Astrocyte (in vitro differentiated cells and primary cell): ENCODE results near the gene KIF1B. TPM values are rescaled to one million over a fixed set of nuclear protein-coding genes. Genes with fewer than 3 reads are reported as not detected.

ENCODE experiments used
- DNase-seq: peaks from one replicate; pipeline ENCODE4 v3.0.0-alpha.2; 2010; ENCODE audit warnings: low read depth
- FAIRE-seq: peaks from 2 replicates; lab custom pipeline; 2011; peaks lifted over from hg19 to GRCh38; lab: Jason Lieb, UNC
- H2AFZ ChIP-seq: 2 replicates; pipeline ENCODE4 v1.6.0; 2012; ENCODE audit warnings: low read depth, low read length, inconsistent platforms
- H3K27ac ChIP-seq: 2 replicates; pipeline ENCODE4 v1.5.1; 2011; ENCODE audit warnings: low read depth, low read length, inconsistent platforms
- H3K27me3 ChIP-seq: 2 replicates; pipeline ENCODE4 v1.6.0; 2011; ENCODE audit warnings: low read length, inconsistent platforms; ENCODE audit not compliant: insufficient read depth
- H3K36me3 ChIP-seq: 2 replicates; pipeline ENCODE4 v1.5.1; 2011; ENCODE audit warnings: low read length, inconsistent platforms; ENCODE audit not compliant: insufficient read depth
- H3K4me1 ChIP-seq: 2 replicates; pipeline ENCODE4 v1.5.1; 2011; ENCODE audit warnings: low read length, inconsistent platforms; ENCODE audit not compliant: insufficient read depth
- H3K4me2 ChIP-seq: 2 replicates; pipeline ENCODE4 v1.6.0; 2012; ENCODE audit warnings: low read length, inconsistent platforms
- H3K4me3 ChIP-seq: 2 replicates; pipeline ENCODE4 v1.5.1; 2011; ENCODE audit warnings: low read depth, mild to moderate bottlenecking, low read length, inconsistent platforms; ENCODE audit not compliant: insufficient read depth
- H3K79me2 ChIP-seq: 2 replicates; pipeline ENCODE4 v1.6.0; 2012; ENCODE audit warnings: mild to moderate bottlenecking, low read length, inconsistent platforms; ENCODE audit not compliant: insufficient read depth
- H3K9ac ChIP-seq: 2 replicates; pipeline ENCODE4 v1.6.0; 2012; ENCODE audit warnings: mild to moderate bottlenecking, low read length, inconsistent platforms
- H3K9me3 ChIP-seq: 2 replicates; pipeline ENCODE4 v1.5.1; 2012; ENCODE audit warnings: low read depth, mild to moderate bottlenecking, low read length, inconsistent platforms; ENCODE audit not compliant: insufficient read depth
- H4K20me1 ChIP-seq: 2 replicates; pipeline ENCODE4 v1.6.0; 2012; ENCODE audit warnings: low read length, inconsistent platforms; ENCODE audit not compliant: insufficient read depth
- H3K27ac Mint-ChIP-seq: one replicate; pipeline ENCODE4 v1.8.0; 2021; ENCODE audit warnings: mild to moderate bottlenecking, mixed read lengths; ENCODE audit not compliant: unreplicated experiment
- H3K27me3 Mint-ChIP-seq: one replicate; pipeline ENCODE4 v1.8.0; 2021; ENCODE audit warnings: low read depth, mixed read lengths; ENCODE audit not compliant: unreplicated experiment
- H3K36me3 Mint-ChIP-seq: one replicate; pipeline ENCODE4 v1.8.0; 2021; ENCODE audit warnings: low read depth, mixed read lengths; ENCODE audit not compliant: unreplicated experiment
- H3K4me1 Mint-ChIP-seq: one replicate; pipeline ENCODE4 v1.8.0; 2021; ENCODE audit warnings: low read depth, mixed read lengths; ENCODE audit not compliant: unreplicated experiment
- H3K4me3 Mint-ChIP-seq: one replicate; pipeline ENCODE4 v1.8.0; 2021; ENCODE audit warnings: mild to moderate bottlenecking, moderate library complexity, mixed read lengths; ENCODE audit not compliant: unreplicated experiment
- H3K9me3 Mint-ChIP-seq: one replicate; pipeline ENCODE4 v1.8.0; 2021; ENCODE audit warnings: mild to moderate bottlenecking, mixed read lengths; ENCODE audit not compliant: unreplicated experiment
- EZH2 ChIP-seq: IDR thresholded peaks from 2 replicates; pipeline ENCODE4 v1.6.1; 2012; ENCODE audit warnings: mild to moderate bottlenecking, low read length, inconsistent platforms; ENCODE audit not compliant: insufficient read depth
- total RNA-seq: library from RNA; stranded (reverse); gene quantifications from 2 replicates; pipeline ENCODE4 v1.2.1, GENCODE V29; 2021
- TF ChIP-seq, protein P1 (sequence below): IDR thresholded peaks from 2 replicates; pipeline ENCODE4 v1.5.1; 2011; ENCODE audit warnings: low read depth, mild to moderate bottlenecking, inconsistent platforms, low read length, moderate library complexity; ENCODE audit not compliant: insufficient read depth

Gene KIF1B
- total RNA-seq, 1 donor from 2014 or later: 75.9 TPM

DNA sequence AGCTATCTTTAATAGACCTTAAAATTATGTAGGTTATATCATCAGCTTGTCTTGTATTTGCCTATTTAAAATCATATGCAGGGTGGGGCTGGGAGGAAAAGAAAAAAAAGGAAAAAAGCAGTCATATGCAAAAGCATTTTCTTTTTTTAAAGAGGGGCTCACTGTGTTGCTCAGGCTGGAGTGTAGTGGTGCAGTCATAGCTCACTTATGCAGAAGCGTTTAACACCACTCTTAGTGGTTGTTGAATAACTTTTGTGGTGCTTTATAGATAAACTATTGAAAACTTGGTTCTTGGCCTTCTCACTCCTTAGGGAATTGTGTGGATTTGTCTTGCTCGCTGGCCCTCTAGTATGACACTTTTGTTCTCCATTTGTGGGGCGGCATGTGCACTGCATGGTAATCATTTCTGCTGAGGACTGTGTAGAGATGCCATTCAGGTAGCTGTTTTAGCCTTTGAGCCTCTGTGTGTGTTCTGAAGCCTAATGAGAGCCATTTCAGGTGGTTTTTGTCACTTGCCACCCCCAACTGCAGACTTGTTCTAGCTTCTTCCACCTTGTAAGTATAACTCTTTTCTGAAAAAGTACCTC, 77.8 kb downstream of the KIF1B start:
- FAIRE-seq (no peak), DNase-seq (no peak)
- peaks cover 19% of the 10 kb centered on the region for H3K36me3 Mint-ChIP-seq
- H3K27ac Mint-ChIP-seq: no peak overlapping the region
- no peak overlapping the region for H3K9ac ChIP-seq
- peaks cover 4% of the 10 kb centered on the region for H3K4me1 ChIP-seq
- no peaks in the 10 kb centered on the region for H3K27me3 Mint-ChIP-seq
- H3K9me3 Mint-ChIP-seq: no peaks in the 10 kb centered on the region
- no peak overlapping the region for H2AFZ ChIP-seq
- H3K79me2 ChIP-seq: peaks cover 15% of the 10 kb centered on the region
- no peak overlapping the region for H3K4me3 Mint-ChIP-seq
- H3K4me3 ChIP-seq: no peak overlapping the region
- H3K27ac ChIP-seq: no peak overlapping the region
- no peaks in the 10 kb centered on the region for H3K27me3 ChIP-seq
- H3K4me1 Mint-ChIP-seq: peaks cover 4% of the 10 kb centered on the region
- peaks cover 29% of the 10 kb centered on the region for H4K20me1 ChIP-seq
- peaks cover 36% of the 10 kb centered on the region for H3K36me3 ChIP-seq
- H3K4me2 ChIP-seq: no peak overlapping the region
- no peak for TF ChIP-seq EZH2
- TF ChIP-seq, protein P1, sequence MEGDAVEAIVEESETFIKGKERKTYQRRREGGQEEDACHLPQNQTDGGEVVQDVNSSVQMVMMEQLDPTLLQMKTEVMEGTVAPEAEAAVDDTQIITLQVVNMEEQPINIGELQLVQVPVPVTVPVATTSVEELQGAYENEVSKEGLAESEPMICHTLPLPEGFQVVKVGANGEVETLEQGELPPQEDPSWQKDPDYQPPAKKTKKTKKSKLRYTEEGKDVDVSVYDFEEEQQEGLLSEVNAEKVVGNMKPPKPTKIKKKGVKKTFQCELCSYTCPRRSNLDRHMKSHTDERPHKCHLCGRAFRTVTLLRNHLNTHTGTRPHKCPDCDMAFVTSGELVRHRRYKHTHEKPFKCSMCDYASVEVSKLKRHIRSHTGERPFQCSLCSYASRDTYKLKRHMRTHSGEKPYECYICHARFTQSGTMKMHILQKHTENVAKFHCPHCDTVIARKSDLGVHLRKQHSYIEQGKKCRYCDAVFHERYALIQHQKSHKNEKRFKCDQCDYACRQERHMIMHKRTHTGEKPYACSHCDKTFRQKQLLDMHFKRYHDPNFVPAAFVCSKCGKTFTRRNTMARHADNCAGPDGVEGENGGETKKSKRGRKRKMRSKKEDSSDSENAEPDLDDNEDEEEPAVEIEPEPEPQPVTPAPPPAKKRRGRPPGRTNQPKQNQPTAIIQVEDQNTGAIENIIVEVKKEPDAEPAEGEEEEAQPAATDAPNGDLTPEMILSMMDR: no peak
- no peaks in the 10 kb centered on the region for H3K9me3 ChIP-seq

DNA sequence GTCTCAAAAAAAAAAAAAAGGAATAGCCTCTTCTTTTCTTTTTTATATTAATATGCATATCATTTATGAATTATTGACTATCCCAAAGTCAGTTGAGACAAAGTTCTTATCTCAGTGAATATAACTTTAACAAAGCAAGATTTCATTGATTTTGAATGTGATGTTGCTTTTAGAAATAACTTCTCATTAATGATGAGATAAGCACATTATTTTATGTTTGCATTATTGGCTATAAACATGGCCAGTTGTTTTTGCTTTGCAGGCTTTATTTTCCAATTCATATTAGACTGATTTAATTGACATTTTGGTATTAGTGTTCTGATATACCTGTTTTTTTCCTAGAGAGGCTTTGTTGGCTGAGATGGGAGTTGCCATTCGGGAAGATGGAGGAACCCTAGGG, 81.3 kb downstream of the KIF1B start:
- H3K27ac ChIP-seq: no peak overlapping the region
- H3K79me2 ChIP-seq: peaks cover 15% of the 10 kb centered on the region
- H3K27me3 ChIP-seq: no peaks in the 10 kb centered on the region
- H4K20me1 ChIP-seq: peaks cover 22% of the 10 kb centered on the region
- H3K36me3 ChIP-seq: peaks cover 48% of the 10 kb centered on the region
- peaks cover 24% of the 10 kb centered on the region for H3K36me3 Mint-ChIP-seq
- peaks cover 3% of the 10 kb centered on the region for H3K4me1 Mint-ChIP-seq
- H3K4me3 ChIP-seq: no peak overlapping the region
- no peak overlapping the region for H3K4me2 ChIP-seq
- H2AFZ ChIP-seq: no peak overlapping the region
- H3K9me3 ChIP-seq: no peaks in the 10 kb centered on the region
- no peaks in the 10 kb centered on the region for H3K27me3 Mint-ChIP-seq
- FAIRE-seq (no peak), DNase-seq (no peak)
- H3K9me3 Mint-ChIP-seq: no peaks in the 10 kb centered on the region
- H3K27ac Mint-ChIP-seq: no peak overlapping the region
- no peak overlapping the region for H3K9ac ChIP-seq
- H3K4me1 ChIP-seq: peaks cover 4% of the 10 kb centered on the region
- TF ChIP-seq EZH2: no peak
- TF ChIP-seq, protein P1: no peak
- no peak overlapping the region for H3K4me3 Mint-ChIP-seq

DNA sequence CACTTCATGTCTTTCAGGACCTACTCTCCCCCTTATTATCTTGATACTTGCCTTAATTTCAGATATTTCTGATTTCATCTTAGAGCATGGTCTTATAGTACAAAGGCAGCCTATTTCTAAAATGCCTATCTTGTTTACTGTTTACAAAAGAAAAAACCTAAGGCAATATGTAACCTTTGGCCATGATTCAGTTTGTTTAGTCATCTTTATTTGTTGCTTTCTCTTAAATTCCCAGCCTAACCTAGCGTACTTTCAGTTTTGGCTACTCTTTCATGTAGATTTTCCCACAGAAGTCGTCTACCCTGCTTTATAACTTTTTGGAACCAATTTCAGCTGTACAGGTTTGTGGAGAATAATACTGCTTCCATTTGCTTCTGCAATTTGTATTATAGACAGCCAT, 81.8 kb downstream of the KIF1B start:
- H3K27ac Mint-ChIP-seq: no peak overlapping the region
- Histone ChIP-seq H3K36me3 (peaks cover 53% of the 10 kb centered on the region), H3K9me3 (no peaks in the 10 kb centered on the region), H3K9ac (no peak overlapping the region), H3K4me3 (no peak overlapping the region), H3K27ac (no peak overlapping the region), H3K79me2 (peaks cover 15% of the 10 kb centered on the region), H4K20me1 (peaks cover 20% of the 10 kb centered on the region), H3K4me1 (peaks cover 4% of the 10 kb centered on the region), H3K4me2 (no peak overlapping the region), H2AFZ (no peak overlapping the region), H3K27me3 (no peaks in the 10 kb centered on the region)
- H3K27me3 Mint-ChIP-seq: no peaks in the 10 kb centered on the region
- H3K36me3 Mint-ChIP-seq: peaks cover 25% of the 10 kb centered on the region
- H3K9me3 Mint-ChIP-seq: no peaks in the 10 kb centered on the region
- DNase-seq: no peak
- H3K4me3 Mint-ChIP-seq: no peak overlapping the region
- FAIRE-seq: no peak
- TF ChIP-seq EZH2: no peak
- TF ChIP-seq, protein P1: no peak
- H3K4me1 Mint-ChIP-seq: peaks cover 3% of the 10 kb centered on the region
